Pancreas (tissue), 10 donors: Measurements from ENCODE around the gene PP2D1. TPM values are rescaled to one million over a fixed set of nuclear protein-coding genes. Genes with fewer than 3 reads are reported as not detected.
"Not testable (repeated sequence)": the region's sequence is repeated elsewhere in the genome, so short reads cannot be mapped to it uniquely, and the experiment has no call there.

ENCODE experiments used
- ATAC-seq, 4 donors: fragments of 200-7000 bp; cut with Tn5 transposase; one replicate each; pipeline versions ENCODE4 v1.8.0 to v1.9.1; 2020; ENCODE audit warnings: mild to moderate bottlenecking in 4 of 4, moderate library complexity in 4 of 4
- DNase-seq, 6 donors: peaks; one replicate each; pipeline ENCODE4 v3.0.0-alpha.2; 2020
- FAIRE-seq: peaks from 2 replicates; lab custom pipeline; 2012; peaks lifted over from hg19 to GRCh38; lab: Jason Lieb, UNC
- H3K27ac ChIP-seq, 4 donors: fragments of 200-600 bp; sonication (generic); 1 replicate in 3 of 4; 2 replicates in 1 of 4; pipeline versions ENCODE4 v1.5.0 to v1.8.0; 2020
- H3K27me3 ChIP-seq, 4 donors: fragments of 200-600 bp; one replicate each; pipeline ENCODE4 v1.8.0; 2021
- H3K36me3 ChIP-seq, 3 donors: fragments of 200-600 bp; sonication (generic) in 1 of 3; one replicate each; pipeline versions ENCODE4 v1.5.0 to v1.8.0; 2020 to 2021
- H3K4me1 ChIP-seq, 3 donors: fragments of 200-600 bp; one replicate each; pipeline ENCODE4 v1.8.0; 2021
- H3K4me3 ChIP-seq, 4 donors: fragments of 200-600 bp; sonication (generic) in 2 of 4; one replicate each; pipeline versions ENCODE4 v1.5.0 to v1.8.0; 2020 to 2021
- H3K9me3 ChIP-seq, 4 donors: fragments of 200-600 bp; one replicate each; pipeline ENCODE4 v1.8.0; 2021
- CTCF ChIP-seq, 4 donors: fragments of 200-600 bp; sonication (generic) in 3 of 4; IDR thresholded peaks; one replicate each; pipeline versions ENCODE4 v1.5.0 to v1.8.0; 2021; ENCODE audit warnings: antibody characterized with exemption in 4 of 4
- WGBS, 2 donors: extraction: QIAGEN DNeasy Blood & Tissue Kit; methylation state at CpG; one replicate each; pipeline ENCODE4 v1.1.7; 2013; 5-methylcytosine and 5-hydroxymethylcytosine counted together
- intact Hi-C, 3 donors: fragments of 100-400 bp; cut with DNase I; formaldehyde crosslinking; loops; one replicate each; pipeline versions ENCODE4 v1.11.1 to v1.14.2; 2022
- polyA plus RNA-seq, 2 donors: library from polyadenylated mRNA; stranded (reverse); fragments of 200-250 nt; gene quantifications; one replicate each; pipeline ENCODE4 v1.2.3, GENCODE V29; 2013
- total RNA-seq, 6 donors: library from RNA; stranded (reverse); fragmentation: NEBNext Ultra II Directional in 4 of 6; extraction: Animal tissue kit (Norgen Biotek cat#: 25700) in 4 of 6; gene quantifications; one replicate each; pipeline versions ENCODE4 v1.2.1 to v1.2.4, GENCODE V29; 2021 to 2023
- donor health status: healthy with polysubstance abuse.
- donor health status: DM: no; HTN: no; CAD: no; lungs with moderate emphysema.
- donor health status: DM: no; HTN: no; CAD: no.
- donor health status: control.
- donor health status: control.
- donor health status: Bipolar disorder and iron deficiency.
- donor health status: DM: yes; HTN: yes; CAD: no.
- donor health status: DM: no; HTN: no; CAD: no.
- donor health status: DM: no; HTN: no; CAD: no.
- donor health status: DM: yes; HTN: yes; CAD: no.

Gene PP2D1
- total and polyA plus RNA-seq, 8 donors, result not detected

DNA sequence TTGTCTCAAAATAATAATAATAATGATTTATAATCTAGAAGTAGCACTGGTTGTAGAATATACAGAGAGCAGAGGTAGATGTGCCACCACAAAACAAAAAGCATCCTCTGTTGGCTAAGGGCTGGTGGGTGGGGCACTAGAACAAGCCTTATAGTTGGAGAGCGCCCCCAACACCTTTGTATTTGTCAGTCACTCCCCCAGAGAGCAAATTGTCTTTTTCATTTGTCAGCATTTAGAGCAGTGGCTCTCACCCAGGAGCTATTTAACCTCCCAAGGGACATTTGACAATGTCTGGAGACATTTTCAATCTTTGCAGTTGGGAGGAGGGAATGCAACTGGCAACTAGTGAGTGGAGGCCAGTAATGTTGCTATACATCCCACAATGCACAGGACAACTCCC, 34.5 kb upstream of the PP2D1 start:
- no peak overlapping the region for H3K4me3 ChIP-seq
- 100% methylated on average over 1 of the region's 1 CpG for WGBS, 2 donors
- H3K27ac ChIP-seq, result no peak overlapping the region
- H3K9me3 ChIP-seq, result no peaks in the 10 kb centered on the region
- H3K4me1 ChIP-seq, result peaks cover 0 to 28% (median 20%) of the 10 kb centered on the region in 3 donors
- intact Hi-C loops, result no loop called here
- no peaks in the 10 kb centered on the region for H3K36me3 ChIP-seq
- no peak for TF ChIP-seq CTCF (IDR thresholded peaks at IDR 0.05)
- ATAC-seq (no peak), DNase-seq (no peak), FAIRE-seq (no peak)
- no peaks in the 10 kb centered on the region for H3K27me3 ChIP-seq

DNA sequence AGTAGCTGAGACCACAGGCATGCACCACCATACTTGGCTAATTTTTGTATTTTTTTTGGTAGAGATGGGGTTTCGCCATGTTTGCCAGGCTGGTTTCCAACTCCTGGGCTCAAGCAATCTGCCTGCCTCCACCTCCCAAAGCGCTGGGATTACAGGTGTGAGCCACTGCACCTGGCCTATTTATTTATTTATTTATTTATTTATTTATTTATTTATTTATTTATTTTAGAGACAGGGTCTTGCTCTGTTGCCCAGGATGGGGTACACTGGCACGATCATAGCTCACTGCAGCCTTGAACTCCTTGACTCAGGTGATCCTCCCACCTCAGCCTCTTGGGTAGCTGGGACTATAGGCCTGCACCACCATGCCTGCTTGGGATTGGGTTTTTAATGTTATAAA, 33.1 kb upstream of the PP2D1 start:
- DNase-seq, H3K27me3 ChIP-seq, intact Hi-C loops, H3K9me3 ChIP-seq, ATAC-seq, FAIRE-seq, H3K4me3 ChIP-seq, H3K27ac ChIP-seq, H3K36me3 ChIP-seq: not testable (repeated sequence)
- H3K4me1 ChIP-seq, result peaks cover 0 to 28% (median 21%) of the 10 kb centered on the region in 3 donors
- WGBS, 2 donors, result 87 to 96% methylated on average over 3 of the region's 3 CpGs

DNA sequence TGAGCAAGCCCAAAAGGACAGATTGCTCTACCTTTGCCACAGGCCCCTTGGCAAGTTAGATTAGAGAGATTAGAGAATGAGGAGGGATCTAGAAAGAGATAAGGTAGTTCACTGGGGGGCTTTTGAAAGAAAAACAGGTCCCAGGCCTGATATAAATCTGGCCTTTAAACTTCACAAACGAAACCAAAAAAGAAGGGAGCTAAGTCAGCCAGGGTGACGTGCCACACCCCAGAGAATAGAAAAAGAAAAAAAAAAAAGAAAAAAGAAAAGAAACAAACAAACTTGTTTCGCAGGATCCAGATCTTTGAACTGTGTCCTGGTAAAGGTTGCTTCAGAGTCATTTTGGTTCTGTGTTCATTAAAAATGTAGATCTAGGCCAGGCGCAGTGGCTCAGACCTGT, 31.8 kb upstream of the PP2D1 start:
- Histone ChIP-seq H3K4me3 (peak overlapping the region in 1 of 4 donors; percentile 20), H3K27me3 (no peaks in the 10 kb centered on the region), H3K9me3 (no peaks in the 10 kb centered on the region), H3K36me3 (no peaks in the 10 kb centered on the region), H3K27ac (peak overlapping the region in 3 of 4 donors; percentile 16 to 94 (median 60)), H3K4me1 (peaks cover 0 to 28% (median 21%) of the 10 kb centered on the region in 3 donors)
- 54 to 60% methylated on average over 4 of the region's 4 CpGs for WGBS, 2 donors
- DNase-seq (no peak), FAIRE-seq (no peak), ATAC-seq (no peak)
- TF ChIP-seq CTCF (IDR thresholded peaks at IDR 0.05), result no peak
- intact Hi-C loops, result no loop called here

DNA sequence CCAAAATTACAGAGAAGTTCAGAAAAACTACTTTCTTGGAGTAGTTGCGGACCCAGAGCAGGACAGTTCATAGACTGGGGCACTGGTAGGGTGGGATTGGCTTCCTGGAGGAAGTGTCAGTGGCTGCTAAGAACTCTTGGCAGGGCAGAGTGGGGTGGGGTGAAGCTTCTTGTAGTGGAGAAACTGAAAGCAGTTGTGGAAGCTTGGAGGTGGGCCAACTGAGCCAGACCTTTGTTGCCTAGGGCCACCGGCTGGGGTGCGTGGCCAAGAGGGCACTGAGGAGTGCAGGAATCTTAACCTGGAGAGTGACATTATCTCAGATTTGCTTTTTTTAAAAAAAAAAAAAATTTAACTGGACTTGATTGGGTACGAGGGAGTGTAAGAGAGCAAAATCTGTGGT, 31.3 kb upstream of the PP2D1 start:
- no peak for TF ChIP-seq CTCF (IDR thresholded peaks at IDR 0.05)
- no peaks in the 10 kb centered on the region for H3K9me3 ChIP-seq
- no peaks in the 10 kb centered on the region for H3K27me3 ChIP-seq
- ATAC-seq, result peak in 2 of 4 donors; percentile 28 to 29
- 24 to 25% methylated on average over 4 of the region's 4 CpGs for WGBS, 2 donors
- peak; percentile 64 to 87 (median 78) for DNase-seq
- intact Hi-C loops, result no loop called here
- H3K36me3 ChIP-seq, result no peaks in the 10 kb centered on the region
- H3K4me1 ChIP-seq, result peaks cover 0 to 32% (median 21%) of the 10 kb centered on the region in 3 donors
- peak overlapping the region in 3 of 4 donors; percentile 16 to 94 (median 60) for H3K27ac ChIP-seq
- H3K4me3 ChIP-seq, result peak overlapping the region in 1 of 4 donors; percentile 20
- no peak for FAIRE-seq

- intact Hi-C loops, result no loop called here
- Histone ChIP-seq H3K36me3 (no peaks in the 10 kb centered on the region), H3K4me1 (peaks cover 0 to 34% (median 21%) of the 10 kb centered on the region in 3 donors), H3K27me3 (no peaks in the 10 kb centered on the region), H3K4me3 (no peak overlapping the region), H3K27ac (peak overlapping the region in 3 of 4 donors; percentile 89 to 98 (median 94)), H3K9me3 (no peaks in the 10 kb centered on the region)
- ATAC-seq, result no peak
- FAIRE-seq, result no peak
- no peak for TF ChIP-seq CTCF (IDR thresholded peaks at IDR 0.05)
- WGBS, 2 donors, result 16 to 26% methylated on average over 5 of the region's 5 CpGs
- no peak for DNase-seq
These were observed 30.3 kb upstream of the PP2D1 start for GRCh38 chr3:20042331-20042730.
